Left lobe of liver (tissue), 2 donors: ENCODE data around the gene LPIN1. TPM values are rescaled to one million over a fixed set of nuclear protein-coding genes. Genes with fewer than 3 reads are reported as not detected.

ENCODE experiments used
- ATAC-seq: fragments of 200-7000 bp; cut with Tn5 transposase; one replicate; pipeline ENCODE4 v1.9.1; 2020; ENCODE audit warnings: mild to moderate bottlenecking, moderate library complexity
- DNase-seq: peaks from one replicate; pipeline ENCODE4 v3.0.0-alpha.2; 2020; ENCODE audit warnings: low spot score
- total RNA-seq: library from RNA; stranded (reverse); gene quantifications from one replicate; pipeline ENCODE4 v1.2.1, GENCODE V29; 2021
- donor health status: DM: no; HTN: no; CAD: no; lungs with moderate emphysema.
- donor health status: DM: no; HTN: yes; CAD: no.

LPIN1 gene
- 20.7 TPM for total RNA-seq

- peak; percentile 89 for DNase-seq
These were observed at the start of gene LPIN1 for GRCh38 chr2:11746376-11746806. TSS of gene LPIN1 (plus strand) at chr2:11746632. CDS start at chr2:11765542, 18,910 bp downstream.

GRCh38 chr2:11696736-11697102 lies 49.7 kb upstream of the LPIN1 start:
- no peak for ATAC-seq
- no peak for DNase-seq

More at GRCh38 chr2:11746376-11746806, at the start of gene LPIN1:
- peak; percentile 85 for ATAC-seq

GRCh38 chr2:11697103-11697871 lies 49.1 kb upstream of the LPIN1 start:
- no peak for DNase-seq
- no peak for ATAC-seq

GRCh38 chr2:11698009-11698922 lies 48.2 kb upstream of the LPIN1 start:
- DNase-seq (no peak), ATAC-seq (no peak)

GRCh38 chr2:11699686-11700670 lies 46.5 kb upstream of the LPIN1 start:
- no peak for ATAC-seq
- DNase-seq = no peak

GRCh38 chr2:11701206-11701605 lies 45.2 kb upstream of the LPIN1 start:
- no peak for DNase-seq
- ATAC-seq = no peak

- no peak for ATAC-seq
- no peak for DNase-seq
These were observed 44.6 kb upstream of the LPIN1 start for GRCh38 chr2:11701751-11702301.

GRCh38 chr2:11702946-11703345 lies 43.5 kb upstream of the LPIN1 start:
- ATAC-seq = no peak
- no peak for DNase-seq

- DNase-seq (no peak), ATAC-seq (no peak)
These were observed 42.7 kb upstream of the LPIN1 start for GRCh38 chr2:11703700-11704099.

- DNase-seq = no peak
- peak; percentile 55 for ATAC-seq
These were observed 41.4 kb upstream of the LPIN1 start for GRCh38 chr2:11705063-11705462.

- no peak for DNase-seq
- no peak for ATAC-seq
These were observed 40.7 kb upstream of the LPIN1 start for GRCh38 chr2:11705711-11706110.

GRCh38 chr2:11708106-11708505 lies 38.3 kb upstream of the LPIN1 start:
- DNase-seq = no peak
- ATAC-seq = no peak

- DNase-seq (no peak), ATAC-seq (no peak)
These were observed 37.1 kb upstream of the LPIN1 start for GRCh38 chr2:11709293-11709692.

- ATAC-seq = no peak
- no peak for DNase-seq
These were observed 36.2 kb upstream of the LPIN1 start for GRCh38 chr2:11710210-11710609.

- no peak for DNase-seq
- ATAC-seq = no peak
These were observed 35.6 kb upstream of the LPIN1 start for GRCh38 chr2:11710632-11711353.

GRCh38 chr2:11711354-11711716 lies 35.1 kb upstream of the LPIN1 start:
- DNase-seq (no peak), ATAC-seq (no peak)

GRCh38 chr2:11711751-11712150 lies 34.7 kb upstream of the LPIN1 start:
- ATAC-seq (no peak), DNase-seq (no peak)

GRCh38 chr2:11712866-11713265 lies 33.6 kb upstream of the LPIN1 start:
- ATAC-seq = no peak
- no peak for DNase-seq

GRCh38 chr2:11713815-11714214 lies 32.6 kb upstream of the LPIN1 start:
- DNase-seq = no peak
- no peak for ATAC-seq
